GM19463 (cell line): Measurements from ENCODE around the gene IPO5.
A peak's percentile ranks its signal among the peaks of the same experiment; 100 is the strongest.

Experiments used
- ATAC-seq: cut with Tn5 transposase; IDR thresholded peaks from one replicate; pipeline ENCODE4 v1.9.1; 2021; ENCODE audit warnings: mild to moderate bottlenecking, moderate library complexity; ENCODE audit not compliant: unreplicated experiment

Gene IPO5

DNA sequence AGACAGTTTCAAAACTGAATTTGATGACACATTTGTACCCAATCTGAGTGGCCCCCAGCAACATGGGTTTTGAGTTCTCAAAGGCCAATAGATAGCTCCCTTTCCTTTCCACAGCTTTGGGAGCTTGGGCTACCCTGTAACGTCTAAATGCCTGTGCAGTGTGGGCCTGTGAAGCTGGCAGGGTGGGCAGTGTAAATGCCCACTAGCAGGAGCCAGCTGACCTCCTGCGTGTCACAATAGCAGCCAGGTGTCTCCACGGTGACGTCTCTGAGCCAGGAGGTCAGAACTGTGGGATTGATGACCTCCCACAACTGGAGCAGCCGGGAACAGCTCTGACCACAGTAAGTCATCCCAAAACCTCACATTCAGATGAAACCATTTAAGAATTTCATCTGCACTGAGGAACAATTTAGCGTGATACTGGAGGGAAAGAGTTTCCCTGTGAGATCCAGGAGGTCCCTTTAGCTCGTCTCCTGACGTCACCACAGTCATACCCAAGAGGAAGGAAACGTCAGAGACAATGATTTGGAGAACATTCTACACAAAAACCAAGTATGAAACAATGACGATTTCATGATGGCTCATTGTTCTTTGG is at the start of gene IPO5:
Gene IPO5 (plus strand): TSS at position 300 of the 595 bp plus-strand sequence. CDS start 23,022 bp downstream, outside the sequence.
- ATAC-seq, result no peak

DNA sequence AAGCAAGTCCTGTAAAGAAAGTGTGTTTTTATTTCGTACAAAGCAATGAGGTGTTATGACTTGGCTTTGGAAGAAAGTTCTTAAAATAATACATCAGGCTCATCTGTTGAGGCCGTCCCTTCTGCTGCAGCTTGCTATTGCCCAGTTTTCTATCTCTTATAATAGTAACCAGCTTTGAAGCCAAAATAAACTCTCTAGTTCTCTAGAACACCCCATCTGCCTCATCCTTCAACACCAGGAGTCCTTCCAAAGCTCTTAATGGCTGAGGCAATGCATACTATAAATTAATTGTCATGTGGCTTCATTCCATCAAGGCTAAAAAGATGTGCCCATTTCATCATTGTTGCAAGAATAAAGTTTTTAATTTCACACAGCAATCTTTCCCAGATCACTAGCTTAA is 49.4 kb upstream of the IPO5 start:
- no peak for ATAC-seq

DNA sequence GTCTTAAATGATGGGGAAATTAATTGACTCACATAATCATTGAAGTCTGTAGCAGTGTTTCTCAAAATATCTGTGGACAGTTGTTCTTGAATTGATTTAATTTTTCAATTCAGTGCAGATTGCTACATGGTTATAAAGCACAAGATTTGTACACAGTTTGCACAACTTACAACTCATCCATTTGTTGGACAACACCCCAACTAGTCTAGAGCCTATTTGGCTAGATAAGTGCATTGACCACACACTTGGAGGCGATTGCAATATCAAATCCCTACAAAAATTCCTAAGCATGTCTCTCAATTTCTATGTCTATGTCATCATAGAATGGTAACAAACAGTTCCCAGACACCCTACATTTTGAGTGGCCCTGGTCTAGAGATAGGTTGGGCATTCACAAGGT is 48.0 kb upstream of the IPO5 start:
- ATAC-seq, result no peak

DNA sequence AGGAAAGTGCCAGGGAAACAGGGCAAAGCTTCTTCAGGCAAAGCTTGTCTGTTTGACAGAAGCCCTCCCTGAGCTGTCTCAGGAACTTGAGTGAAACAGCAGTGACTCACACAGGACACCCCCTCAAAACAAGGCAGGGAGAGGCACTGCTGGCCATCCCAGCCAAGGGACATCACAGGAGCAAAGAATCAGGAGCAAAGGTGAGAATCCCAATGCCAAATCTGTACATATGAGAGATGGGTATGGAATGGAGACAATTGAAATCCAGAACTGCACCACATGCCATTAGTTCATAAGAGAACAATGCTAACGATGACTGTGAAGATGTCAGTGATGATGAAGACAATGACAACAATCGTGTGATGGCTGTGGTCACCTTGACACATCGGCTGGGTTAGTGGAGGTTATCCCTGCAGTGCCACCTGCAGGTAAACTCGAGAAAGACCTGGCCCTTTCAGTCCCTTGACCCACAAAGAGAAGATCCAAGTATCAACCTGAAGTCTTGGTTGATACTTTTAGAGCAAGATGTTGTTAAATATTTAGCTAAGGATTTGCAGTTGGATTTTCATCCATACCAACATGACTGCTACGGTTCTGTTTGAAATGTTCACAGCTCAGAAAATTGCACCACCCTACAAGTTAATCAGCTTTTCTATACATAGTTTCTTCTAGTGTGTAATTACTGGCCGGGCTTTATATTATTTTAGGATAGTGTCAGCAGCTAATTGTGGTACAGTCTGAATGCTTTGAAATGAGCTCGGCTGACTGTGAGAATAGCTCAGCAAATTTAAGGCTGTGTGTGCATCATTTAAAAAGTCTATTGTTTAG is 42.0 kb upstream of the IPO5 start:
- ATAC-seq, result peak; percentile 61

DNA sequence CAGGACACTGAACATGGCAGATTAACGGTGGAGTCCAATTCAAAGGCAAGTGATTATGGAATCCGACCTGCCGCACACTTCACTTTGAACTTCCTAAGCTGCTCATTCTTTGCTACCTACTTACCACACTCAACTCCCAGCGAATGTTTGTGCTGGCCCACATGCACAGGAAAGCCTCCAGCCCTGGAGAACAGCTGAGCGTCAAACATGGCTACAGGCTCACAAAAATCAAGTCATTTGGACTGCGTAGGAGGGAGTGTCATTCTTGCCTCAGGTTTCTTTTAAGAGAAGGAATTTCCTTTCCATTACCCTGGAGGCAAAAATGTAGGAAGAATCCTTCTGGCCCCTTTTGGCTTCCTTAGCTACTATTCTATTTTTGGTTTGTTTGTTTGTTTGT is 41.3 kb upstream of the IPO5 start:
- ATAC-seq, result no peak

DNA sequence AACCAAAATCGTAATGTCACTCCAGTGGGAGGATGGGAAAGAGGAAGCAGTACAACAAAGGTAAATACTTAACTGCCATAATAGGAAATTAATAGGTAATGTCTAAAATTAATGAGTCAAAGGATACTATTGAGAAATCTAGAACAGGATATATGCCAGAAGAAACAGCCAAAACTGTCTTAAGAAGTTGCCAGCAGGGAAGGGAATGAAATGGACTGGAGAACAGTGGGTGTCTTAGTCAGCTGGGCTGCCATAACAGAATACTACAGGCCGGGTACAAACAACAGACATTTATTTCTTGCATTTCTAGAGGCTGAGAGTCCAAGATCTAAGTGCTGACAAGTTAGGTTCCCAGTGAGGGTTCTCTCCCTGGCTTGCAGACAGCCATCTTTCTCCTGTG is 40.3 kb upstream of the IPO5 start:
- ATAC-seq, result no peak

DNA sequence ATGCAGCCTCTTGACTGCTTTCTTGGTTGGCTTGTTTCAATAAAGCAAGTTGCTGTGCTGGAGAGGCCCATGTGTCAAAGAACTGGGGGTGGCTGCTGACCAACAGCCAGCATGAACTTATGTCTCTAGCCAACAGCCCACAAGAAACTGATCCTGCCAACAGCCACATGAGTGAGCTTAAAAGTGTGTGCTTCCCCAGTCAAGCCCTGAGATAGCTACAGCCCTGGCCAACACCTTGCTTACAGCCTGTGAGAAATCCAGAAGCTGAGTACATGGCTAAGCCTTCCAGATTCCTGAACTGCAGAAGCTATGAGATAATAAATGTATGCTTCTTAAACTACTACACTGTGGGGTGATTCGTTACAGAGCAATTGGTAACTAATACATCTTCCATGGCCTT is 38.9 kb upstream of the IPO5 start:
- ATAC-seq, result no peak

DNA sequence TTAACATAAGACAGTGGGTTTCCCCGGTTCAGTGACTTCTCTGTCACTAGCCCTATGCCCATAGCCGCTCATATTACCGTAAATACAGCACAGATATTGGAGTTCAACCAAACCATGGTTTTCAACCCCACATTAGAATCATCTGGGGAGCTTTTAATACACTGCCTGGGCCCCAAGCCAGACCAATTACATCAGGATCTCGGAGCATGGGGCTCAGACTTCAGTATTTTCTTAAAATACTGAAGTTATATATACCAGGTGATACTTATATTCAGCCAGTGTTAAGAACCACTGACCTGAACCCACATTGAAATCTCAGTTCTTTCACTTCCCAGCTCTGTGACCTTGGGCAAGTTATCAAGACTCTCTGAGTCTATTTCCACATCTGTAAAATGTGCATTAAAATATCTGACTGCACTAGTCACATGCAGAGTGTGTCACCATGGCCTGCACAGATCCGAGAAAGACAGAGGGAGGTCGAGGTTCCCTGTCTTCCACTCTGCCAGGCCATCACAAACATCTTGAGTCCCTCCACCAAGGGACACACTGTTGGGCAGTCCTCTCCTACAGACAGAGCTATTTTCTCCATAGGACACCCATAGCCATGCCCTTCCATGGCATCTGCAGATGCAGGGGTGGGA is 32.2 kb upstream of the IPO5 start:
- ATAC-seq, result no peak

DNA sequence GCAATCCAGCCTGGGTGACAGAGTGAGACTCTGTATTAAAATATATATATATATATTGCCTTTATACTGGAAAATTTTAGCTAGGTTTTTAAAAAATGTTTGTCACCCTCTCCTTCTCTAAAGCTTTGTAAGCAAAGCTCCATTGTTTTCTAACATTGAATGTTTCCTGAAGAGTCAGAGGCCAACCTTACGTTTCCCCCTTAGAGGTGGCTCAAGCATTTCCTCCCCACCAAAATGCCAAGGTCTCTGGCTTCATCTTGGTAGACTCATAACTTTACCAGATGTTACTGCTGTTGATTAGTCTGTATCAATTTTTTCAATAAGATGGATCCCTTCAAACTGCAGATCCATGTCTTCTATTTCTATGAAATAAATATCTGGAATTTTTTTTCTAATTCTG is 25.2 kb upstream of the IPO5 start:
- no peak for ATAC-seq

DNA sequence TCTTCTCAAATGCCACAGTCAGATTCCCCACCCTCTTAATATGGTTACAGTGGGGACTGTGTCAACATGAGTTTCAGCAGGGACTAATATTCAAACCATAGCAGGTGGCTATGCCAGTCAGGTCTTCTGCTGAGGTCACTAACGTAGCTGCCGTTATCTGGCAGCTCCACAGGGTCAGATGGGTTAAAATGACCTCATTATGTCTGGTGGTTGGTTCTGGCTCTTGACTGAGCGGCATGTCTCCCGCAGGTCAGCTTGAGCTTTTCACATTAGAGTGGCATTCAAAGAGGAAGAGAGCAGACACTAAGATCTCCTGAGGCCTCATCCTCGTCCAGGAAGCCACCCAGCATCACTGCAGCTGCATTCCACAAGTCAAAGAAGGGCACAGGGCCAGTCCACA is 21.4 kb upstream of the IPO5 start:
- no peak for ATAC-seq

DNA sequence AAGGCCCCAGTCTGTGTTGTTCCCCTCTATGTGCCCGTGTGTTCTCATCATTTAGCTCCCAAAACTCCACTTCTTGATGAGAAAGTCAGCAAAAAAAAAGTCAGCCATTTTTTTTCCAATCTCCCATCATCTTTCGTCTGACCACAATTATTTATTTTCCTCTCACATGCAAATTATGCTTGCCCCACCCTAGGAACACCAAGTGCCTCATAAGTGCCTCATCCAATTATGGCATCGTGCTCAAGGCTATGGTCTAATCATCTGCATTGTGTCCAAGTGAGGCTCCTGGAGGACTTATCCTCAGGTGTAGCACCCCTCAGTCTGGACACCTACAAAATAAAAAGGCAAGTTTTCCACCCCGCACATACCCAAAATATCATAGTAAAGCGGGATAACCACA is 20.8 kb upstream of the IPO5 start:
- ATAC-seq, result no peak

DNA sequence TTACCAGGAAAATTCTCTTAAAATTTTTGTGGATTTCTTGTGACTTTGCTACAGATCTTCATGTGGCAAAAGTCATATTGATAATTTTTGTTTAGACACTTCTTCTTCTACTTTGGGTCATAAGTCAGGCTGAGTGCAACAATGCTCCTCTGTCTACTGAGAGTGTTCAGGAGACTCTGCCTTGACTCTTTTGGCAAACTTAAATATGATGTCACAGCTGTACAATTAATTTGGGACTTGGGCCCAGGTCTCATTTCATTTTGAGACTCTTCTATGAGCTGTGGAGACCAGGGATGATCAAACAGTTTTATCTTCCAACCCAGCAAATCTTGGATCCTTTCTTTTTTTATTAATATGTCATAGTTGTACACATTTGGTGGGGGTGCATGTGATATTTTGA is 19.7 kb upstream of the IPO5 start:
- no peak for ATAC-seq

DNA sequence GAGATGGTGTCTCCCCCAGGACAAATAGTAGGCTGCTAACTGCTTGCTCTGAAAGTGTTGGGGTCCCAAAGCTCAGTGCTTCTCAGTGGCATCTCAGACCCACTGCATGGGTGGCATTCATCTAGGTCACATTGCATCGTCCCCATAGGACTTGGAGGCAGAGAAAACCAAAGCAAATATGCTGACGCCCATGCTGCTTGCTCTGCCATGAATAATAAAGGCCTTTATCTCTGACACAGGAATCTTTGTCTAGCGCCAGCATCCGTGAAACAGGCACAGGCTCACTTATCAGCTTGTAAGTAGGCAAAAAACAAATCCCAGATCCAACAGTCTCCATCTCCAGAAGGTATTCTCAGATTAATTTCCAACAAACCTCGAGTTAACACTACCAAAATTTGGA is 18.9 kb upstream of the IPO5 start:
- ATAC-seq, result no peak

DNA sequence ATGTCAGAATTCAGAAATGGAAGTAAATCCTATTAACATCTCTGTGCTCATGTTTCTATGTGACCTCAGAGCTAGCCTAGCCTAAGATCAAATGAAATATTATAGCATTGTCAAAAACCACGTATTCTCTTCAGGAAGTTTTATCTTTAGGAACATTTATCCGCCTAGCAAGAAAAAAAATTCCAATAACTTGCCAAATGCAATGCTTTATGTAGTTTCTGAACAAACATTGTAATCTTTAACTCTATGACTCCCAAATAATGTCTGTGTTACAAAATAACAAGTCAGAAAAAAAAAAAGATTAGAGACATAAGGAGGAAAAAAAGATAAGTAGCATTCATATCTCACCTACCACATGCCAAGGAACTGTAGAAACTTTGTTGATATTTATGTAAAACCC is 18.4 kb upstream of the IPO5 start:
- no peak for ATAC-seq

DNA sequence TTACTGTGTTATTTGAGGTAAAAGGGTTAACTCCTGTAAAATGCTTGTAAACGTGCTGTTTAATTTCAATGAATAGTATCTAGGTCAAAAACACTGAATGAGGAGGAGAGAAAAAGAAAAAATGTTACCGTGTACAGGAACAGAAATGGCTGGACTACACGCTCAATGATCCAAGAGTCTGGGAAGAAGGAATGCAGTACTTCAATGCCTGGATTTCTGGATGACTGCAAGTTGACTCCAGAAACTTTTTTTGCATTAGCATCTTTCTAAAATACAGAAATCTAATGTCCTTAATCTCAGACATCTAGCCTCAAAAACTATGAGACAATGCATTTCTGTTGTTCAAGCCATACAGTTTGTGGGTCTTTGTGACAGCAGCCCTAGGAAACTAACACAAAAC is 17.4 kb upstream of the IPO5 start:
- no peak for ATAC-seq

DNA sequence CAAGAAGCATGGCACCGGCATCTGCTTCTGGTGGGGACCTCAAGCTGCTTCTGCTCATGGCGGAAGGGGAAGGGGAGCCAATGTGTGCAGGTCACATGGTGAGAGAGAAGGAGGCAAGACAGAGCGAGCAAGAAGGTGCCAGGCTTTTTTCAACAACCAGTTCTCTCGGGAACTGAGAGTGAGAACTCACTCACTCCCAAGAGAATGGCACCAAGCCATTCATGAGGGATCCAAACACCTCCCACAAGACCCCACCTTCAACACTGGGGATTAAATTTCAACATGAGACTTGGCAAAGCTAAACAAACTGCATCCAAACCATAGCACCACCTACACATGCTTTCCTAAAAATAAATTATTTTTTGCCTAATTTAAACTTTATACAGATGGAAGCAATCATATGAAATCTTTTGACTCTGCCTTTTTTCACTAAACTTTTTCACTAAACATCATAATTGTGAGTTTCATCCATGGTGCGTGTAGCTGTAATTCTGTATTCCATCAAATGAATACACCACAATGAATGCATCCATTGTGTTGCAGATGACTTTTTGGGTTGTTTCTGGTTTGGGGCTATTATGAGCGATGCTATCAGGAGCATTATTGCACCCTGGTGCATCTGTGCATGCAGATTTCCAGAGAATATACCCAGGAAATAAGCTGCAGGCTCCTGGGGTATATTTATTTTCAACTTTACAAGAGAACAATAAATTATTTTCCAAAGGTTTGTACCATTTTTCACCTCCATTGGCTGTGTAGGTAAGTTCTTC is 14.6 kb upstream of the IPO5 start:
- ATAC-seq, result no peak

DNA sequence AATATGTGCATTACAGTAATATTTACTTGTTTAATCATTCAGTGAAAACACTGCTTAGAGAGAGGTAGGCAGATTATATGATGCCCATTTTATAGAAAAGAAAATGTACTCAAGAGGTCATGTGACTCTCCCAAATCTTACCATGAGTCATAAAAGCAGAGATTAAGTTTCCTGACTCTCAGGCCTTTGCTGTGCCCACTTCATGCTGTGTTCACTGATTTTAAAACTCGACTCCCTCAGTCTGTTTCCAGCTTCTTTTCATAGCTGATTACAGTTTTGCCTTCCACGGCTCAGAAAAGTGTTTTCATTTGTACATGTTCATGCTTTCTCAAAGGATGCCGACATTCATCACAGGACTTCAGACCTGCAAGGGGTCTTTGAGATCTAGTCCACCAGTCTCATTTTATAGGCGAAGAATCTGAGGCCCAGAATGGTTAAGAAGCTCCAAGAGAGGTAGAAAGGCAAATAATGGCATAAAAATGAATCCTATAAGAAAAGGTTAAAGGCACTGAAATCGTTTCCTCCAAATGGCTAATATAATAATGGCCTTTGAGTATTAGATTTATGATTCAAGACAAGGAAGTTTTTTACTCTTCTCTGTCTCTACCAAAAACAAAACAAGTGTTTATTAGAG is 9.0 kb upstream of the IPO5 start:
- no peak for ATAC-seq

DNA sequence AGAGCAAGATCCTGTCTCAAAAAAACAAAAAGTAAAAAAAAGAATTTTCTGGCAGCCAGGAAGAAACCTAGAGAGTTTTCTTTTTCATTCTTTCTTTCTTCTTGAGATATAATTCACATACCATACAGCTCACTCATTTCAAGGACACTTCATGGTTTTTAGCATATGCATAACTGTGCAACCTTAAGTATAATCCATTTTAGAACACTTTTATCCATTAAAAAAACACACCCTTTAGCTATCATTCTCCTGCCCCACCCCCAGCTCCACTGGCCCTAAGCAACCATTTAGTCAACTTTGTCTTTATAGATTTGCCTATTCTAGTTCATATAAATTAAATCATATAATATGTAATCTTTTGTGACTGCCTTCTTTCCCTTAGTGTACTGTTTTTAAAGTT is 8.1 kb upstream of the IPO5 start:
- no peak for ATAC-seq

DNA sequence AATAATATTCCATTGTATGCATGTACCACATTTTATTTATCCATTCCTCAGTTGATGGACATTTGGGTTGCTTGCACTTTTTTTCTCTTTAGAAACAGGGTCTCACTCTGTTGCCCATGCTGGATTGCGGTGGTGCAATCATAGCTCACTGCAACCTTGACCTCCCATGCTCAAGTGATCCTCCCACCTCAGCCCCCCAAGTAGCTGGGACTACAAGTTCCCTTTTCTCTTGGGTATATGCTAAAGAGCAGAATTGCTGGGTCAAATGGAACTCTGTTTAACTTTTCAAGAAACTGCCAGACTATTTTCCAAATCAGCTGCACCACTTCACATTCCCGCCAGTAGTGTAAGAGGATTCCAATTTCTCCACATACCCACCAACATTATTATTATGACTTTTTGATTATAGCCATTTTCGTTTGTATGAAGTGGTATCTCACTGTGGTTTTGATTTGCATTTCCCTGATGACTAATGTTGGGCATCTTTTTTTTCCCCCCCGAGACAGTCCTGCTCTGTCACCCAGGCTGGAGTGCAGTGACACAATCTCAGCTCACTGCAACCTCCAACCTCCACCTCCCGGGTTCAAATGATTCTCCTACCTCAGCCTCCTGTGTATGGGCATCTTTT is 7.6 kb upstream of the IPO5 start:
- no peak for ATAC-seq

DNA sequence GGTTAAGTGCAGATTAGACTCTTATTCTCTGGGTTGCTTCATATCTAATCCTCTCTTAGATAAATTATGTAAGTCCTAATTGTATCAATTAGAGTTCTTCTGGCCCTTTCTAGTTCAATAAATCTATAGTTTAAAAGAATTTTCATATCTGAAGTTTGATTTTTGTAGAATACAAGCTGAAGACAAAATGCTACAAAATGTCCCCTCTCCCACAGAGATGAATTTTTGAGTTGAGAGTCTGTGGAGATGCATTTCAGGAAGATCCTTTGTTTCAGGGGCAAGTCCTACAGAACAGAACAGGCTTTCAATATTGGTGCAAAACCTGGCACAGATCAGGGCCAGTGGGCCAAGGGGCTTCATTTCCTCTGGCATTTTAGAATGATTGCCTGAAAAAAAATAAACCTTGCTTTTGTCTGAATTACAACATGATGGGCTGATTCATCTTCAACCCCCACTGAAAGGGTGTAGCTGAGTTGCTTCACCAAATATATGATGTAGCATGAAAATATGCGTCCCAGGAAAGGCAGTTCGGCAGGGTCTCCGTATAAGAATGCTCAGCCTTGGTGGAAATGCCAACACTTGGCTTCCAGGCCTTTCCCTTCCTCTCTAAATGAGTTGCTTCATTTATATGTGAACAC is 6.4 kb upstream of the IPO5 start:
- no peak for ATAC-seq
